NCI-H226 (cell line): ENCODE data around the gene CTBP1.

ENCODE experiments used
- DNase-seq: peaks from one replicate; pipeline ENCODE4 v3.0.0-alpha.2; 2015

The CTBP1 gene

DNA sequence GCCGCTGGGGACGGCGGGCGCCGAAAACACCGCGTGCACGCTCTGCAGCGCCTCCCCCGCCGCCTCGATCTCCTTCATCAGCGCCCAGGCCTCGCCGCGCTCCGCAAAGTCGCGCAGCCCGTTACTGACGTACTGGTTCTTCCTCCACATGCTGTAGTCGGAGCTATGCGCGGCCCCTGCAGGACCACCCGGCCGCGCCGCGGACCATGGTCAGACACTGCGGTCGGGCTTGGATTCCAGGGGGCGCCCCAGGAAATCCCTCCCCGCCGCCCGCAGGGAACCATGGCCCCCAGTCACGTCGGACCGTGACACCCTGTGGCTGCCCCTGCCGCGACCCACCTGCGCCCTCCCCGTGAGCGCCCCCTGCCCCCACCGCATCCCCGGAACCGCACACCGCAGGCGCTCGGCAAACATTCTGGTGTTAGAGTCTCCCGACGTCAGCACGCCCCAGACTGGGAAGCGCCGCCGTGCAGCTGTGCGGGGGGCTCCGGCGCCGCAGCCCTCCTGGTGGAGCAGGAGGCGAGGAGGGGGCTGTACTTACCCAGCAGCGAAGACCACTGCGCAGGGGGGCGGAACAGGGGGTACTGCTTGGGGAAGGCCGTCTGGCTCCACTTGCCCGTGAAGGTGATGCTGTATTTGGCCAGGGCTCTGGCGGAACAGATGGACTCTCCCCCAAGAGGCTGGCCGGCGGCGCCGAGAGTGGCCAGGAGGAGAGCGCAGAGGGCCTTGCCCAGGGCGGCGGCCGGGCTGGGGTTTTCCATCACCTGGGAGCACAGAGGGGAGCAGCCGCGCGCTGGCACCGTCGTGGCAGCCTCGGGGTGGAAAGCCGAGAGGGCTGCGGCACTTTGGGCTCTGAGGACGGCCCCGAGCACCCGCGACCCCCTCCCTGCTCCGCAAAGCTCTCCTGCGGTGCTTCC is 77.4 kb downstream of the CTBP1 start:
- DNase-seq = no peak

DNA sequence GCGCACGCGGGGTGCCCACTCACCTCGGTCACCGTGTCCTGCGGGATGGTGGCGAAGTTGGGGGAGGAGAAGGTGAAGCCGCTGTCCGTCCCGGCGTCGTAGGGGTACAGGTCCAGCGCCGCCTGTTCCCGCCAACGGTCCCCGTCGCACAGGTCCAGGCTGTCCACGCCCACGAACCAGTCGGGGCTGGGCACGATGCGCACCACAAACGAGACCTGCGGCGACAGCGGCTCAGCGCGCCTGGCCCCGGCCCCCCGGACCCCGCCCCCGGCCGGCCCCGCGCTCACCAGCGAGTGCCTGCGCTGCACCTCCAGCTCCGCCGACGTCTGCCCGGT is 78.0 kb downstream of the CTBP1 start:
- DNase-seq = no peak

DNA sequence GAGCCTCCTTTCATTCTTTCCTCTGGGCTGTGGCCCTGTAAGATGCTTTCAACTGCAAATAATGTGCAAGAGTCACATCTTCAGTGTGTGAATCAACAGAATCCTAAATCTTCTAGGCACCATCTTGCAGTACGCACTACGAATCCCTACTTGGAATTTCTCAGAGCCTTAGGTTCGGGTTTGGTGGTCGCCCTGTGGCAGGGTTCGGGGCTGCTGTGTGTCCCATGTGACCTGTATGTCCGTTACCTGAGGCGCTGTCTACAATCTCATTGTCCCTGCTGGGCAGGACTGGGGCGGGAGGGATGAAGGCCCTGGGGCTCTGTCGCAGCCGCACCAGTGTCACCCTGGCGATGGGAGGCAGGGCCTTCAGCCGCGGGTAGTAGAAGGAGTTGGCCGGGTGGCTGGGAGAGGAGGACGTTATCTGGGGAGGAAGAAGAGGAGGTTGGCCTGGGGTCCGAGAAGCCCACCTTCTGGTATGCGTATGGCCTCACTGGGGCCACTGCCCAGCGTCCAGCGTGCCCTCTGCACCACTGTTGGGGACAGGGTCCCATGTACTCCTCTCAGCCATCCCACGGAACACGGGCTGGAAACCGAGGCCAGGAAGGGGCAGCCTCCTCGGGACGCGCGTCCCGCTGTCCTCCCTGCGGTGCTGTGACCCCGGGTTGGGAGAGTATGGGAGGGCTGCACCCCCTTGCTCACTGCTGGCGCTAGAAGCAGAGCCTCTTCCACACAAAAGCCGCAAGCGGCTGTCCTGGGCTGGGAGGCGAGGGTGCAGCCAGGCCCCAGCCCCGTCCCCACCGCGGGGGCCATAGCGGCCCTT is 78.6 kb downstream of the CTBP1 start:
- no peak for DNase-seq

DNA sequence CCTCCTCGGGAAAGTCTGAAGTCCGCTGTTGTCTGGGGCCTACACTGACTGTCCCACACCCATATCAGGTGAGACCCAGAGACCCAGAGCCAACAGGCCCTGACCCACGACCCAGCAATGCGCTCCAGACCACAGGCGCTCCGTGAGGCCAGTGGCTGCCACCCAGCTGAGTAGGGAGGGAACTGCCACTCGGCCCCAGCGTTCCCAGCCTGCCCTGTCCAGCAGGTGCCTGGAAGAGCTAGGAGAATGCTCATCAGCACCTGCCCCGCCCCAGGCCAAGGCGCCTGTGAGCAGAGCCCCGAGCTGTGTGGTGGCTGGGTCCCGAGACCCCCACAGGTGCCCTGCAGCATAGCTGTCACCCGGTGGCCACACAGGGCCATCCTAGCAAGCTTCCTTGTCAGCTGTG is 79.2 kb downstream of the CTBP1 start:
- DNase-seq = no peak

GRCh38 chr4:1169171-1169671 is 79.7 kb downstream of the CTBP1 start:
- DNase-seq = no peak

DNA sequence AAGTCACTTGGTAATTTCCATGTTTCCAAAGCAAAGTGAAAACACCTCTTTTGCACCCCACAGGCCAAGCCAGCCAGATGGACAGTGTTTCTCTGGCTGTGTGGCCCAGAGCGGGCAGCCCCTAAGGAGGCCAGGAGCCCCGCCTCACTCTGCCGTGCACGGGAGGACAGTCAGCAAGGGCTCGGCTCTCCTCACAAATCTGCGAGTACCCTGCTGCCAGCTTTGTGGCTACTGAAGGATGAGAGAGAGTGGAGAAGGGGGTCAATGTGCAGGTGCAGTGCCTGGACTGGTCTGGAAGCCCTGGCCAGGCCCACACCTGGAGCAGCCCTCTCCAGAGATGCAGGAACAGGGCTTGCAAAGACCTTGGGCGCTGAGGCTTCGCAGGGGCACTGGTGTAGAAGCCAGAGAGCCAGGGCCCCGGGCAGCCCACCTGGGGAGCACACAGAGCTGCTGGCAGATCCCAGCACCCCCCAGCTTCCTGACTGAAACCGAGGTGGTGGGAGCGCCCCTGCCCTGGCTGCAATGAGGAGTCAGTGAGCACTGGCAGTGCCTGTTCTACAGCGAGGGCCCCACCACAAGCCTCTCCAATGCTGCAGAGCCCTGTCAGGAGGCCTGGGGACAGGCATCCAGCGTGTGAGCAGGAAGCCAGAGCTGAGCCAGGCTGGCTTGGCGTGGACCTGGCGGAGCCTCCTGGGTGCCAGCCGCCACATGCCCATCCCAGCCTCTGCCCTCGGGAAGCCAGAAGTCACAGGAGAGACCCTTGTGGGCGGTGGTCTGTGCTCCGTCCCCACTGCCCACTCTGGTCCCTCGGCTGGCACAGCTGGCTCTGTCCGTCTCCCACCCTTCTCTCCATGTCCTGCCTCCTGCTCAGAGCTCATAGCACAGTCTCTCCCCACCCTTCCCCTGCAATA is 80.5 kb downstream of the CTBP1 start:
- DNase-seq = no peak

DNA sequence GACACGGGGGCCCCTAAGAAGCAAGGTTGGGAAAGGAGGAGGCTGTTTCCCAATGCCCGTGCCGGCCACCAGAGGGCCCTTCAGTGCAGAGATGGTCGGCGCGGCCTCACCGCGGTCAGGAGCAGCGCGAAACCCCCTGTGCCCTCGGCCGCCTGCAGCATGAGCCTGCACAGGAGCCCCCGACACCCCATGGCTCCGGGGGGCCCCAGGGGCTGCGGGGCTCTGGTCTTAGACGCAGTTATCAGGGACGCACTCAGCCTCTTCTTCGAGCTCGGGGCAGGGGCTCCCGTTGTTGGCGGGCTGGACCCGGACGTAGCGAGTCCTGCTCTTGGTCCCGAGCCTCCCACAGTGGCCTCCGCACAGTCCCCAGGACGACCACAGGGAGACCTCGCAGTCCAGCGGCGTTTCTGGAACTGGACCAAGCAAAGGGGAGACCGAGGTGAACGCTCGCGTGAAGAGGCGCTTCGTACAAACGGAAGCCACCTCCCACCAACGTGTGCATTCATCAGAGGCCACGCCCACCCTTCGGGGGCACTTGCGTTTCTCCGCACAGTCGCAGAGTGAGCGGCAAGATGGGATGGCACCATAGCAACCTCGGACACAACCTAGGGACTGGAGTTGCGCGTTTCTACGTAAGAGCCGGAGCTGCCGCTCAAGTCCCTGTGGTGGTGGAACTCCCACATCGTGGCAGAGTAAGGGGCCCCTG is 81.5 kb downstream of the CTBP1 start:
- DNase-seq = peak; percentile 66

- no peak for DNase-seq
Measured at GRCh38 chr4:1166509-1167243, 82.3 kb downstream of the CTBP1 start.

GRCh38 chr4:1164956-1165545 is 83.9 kb downstream of the CTBP1 start:
- no peak for DNase-seq

- no peak for DNase-seq
Measured at GRCh38 chr4:1164444-1164843, 84.5 kb downstream of the CTBP1 start.

GRCh38 chr4:1164040-1164439 is 84.9 kb downstream of the CTBP1 start:
- DNase-seq = no peak
